Measurements from ENCODE around the gene DLK2. TPM values are rescaled to one million over a fixed set of nuclear protein-coding genes. Genes with fewer than 3 reads are reported as not detected.

Gene DLK2
- total and polyA plus RNA-seq, 2 donors (not counting 3 experiments of a cell fraction or from before 2014, with no cell fraction given): 0.36 TPM; not detected in 1

DNA sequence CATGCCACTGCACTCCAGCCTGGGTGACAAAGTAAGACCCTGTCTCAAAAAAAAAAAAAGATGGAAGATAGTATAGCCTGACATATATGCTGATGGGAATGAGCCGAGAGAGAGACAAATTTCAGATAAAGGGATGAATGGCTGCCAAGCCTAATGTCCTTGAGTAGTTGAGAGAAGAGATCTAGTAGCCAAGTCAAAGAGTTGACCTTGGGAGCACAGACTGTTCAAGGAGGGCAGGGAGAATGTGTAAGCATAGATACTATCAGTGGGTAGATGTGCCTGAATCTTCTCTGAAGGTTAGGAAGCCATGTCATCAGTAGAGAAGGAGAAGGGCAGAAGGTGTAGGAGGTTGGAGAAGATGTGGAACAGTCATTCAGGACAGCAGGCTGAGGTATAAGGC lies 48.1 kb downstream of the DLK2 start:
- no peak overlapping the region for H3K9ac ChIP-seq (replicated peaks; ENCODE audit: extremely low read depth, insufficient read depth, low read length)
- peaks cover 5 to 12% of the 10 kb centered on the region in 2 experiments for H3K27me3 ChIP-seq (ENCODE audit: control insufficient read depth in 2 of 2, insufficient read depth in 2 of 2, low read length in 2 of 2)
- H3K4me3 ChIP-seq (replicated peaks in 1 of 3; ENCODE audit: insufficient read depth in 1 of 3, low read depth in 1 of 3, low read length in 3 of 3): no peak overlapping the region
- no peaks in the 10 kb centered on the region for H3K9me1 ChIP-seq (replicated peaks; ENCODE audit: control insufficient read depth, extremely low read depth, insufficient read depth, low read length)
- H3K27ac ChIP-seq (ENCODE audit: insufficient read depth, low read depth, low read length): no peak overlapping the region
- CTCF ChIA-PET: no interaction called here
- DNase-seq (ENCODE audit: low read depth, low spot score): no peak
- FAIRE-seq: no peak
- no peaks in the 10 kb centered on the region for H3K79me2 ChIP-seq (ENCODE audit: control insufficient read depth, insufficient read depth, low read length)
- BruUV-seq (replicated peaks): no TSS peak
- no peaks in the 10 kb centered on the region for H3K9me3 ChIP-seq (replicated peaks; ENCODE audit: control insufficient read depth, insufficient read depth, low read length)
- no peaks in the 10 kb centered on the region for H3K4me1 ChIP-seq (ENCODE audit: control insufficient read depth, extremely low read depth, insufficient read depth, low read length)
- H3K36me3 ChIP-seq (ENCODE audit: control insufficient read depth in 2 of 2, extremely low read depth in 1 of 2, insufficient read depth in 2 of 2, low read length in 2 of 2): no peaks in the 10 kb centered on the region
- POLR2A ChIA-PET: no interaction called here
- H3K4me2 ChIP-seq (ENCODE audit: insufficient read depth, low read length): no peak overlapping the region
- dilution Hi-C loops (cut with MboI; ENCODE audit: extremely low pct_ligation_motif_present, low sequenced_read_pairs): no loop called here
- H4K20me1 ChIP-seq (replicated peaks; ENCODE audit: control insufficient read depth, extremely low read depth, insufficient read depth, low read length): no peaks in the 10 kb centered on the region
- no peak overlapping the region for H2AFZ ChIP-seq (ENCODE audit: low read depth, low read length)
- intact Hi-C loops (cut with micrococcal nuclease): no loop called here
- TF ChIP-seq, protein P1, sequence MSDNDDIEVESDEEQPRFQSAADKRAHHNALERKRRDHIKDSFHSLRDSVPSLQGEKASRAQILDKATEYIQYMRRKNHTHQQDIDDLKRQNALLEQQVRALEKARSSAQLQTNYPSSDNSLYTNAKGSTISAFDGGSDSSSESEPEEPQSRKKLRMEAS (IDR thresholded peaks at IDR 0.05; ENCODE audit: insufficient read depth, insufficient read length): no peak
- TF ChIP-seq, protein P2, sequence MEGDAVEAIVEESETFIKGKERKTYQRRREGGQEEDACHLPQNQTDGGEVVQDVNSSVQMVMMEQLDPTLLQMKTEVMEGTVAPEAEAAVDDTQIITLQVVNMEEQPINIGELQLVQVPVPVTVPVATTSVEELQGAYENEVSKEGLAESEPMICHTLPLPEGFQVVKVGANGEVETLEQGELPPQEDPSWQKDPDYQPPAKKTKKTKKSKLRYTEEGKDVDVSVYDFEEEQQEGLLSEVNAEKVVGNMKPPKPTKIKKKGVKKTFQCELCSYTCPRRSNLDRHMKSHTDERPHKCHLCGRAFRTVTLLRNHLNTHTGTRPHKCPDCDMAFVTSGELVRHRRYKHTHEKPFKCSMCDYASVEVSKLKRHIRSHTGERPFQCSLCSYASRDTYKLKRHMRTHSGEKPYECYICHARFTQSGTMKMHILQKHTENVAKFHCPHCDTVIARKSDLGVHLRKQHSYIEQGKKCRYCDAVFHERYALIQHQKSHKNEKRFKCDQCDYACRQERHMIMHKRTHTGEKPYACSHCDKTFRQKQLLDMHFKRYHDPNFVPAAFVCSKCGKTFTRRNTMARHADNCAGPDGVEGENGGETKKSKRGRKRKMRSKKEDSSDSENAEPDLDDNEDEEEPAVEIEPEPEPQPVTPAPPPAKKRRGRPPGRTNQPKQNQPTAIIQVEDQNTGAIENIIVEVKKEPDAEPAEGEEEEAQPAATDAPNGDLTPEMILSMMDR (IDR thresholded peaks at IDR 0.05; ENCODE audit: extremely low read depth in 1 of 2, insufficient read depth in 1 of 2, low read depth in 1 of 2, low read length in 2 of 2): no peak
- no peak for TF ChIP-seq FOS (IDR thresholded peaks at IDR 0.05; ENCODE audit: borderline replicate concordance, insufficient read depth, low read length)

DNA sequence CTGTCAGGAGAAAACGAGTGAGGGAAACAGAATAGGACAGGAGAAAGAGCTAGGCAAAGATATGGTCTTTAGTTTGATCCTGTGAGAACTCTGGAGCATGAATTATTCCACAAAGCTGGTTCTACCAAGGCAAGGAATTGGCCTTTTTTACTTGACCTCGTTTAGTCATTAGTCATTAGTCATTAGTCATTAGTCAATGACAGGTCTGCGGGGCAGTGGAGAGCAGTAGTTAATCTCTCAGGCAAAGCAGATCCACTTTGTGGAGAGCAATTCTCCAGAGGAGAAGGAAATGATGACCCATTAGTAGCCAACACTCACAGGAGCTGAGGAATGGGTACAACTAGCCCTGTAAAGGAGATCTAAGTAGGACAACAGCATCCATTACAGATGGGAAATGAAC lies 50.0 kb downstream of the DLK2 start:
- no peak overlapping the region for H2AFZ ChIP-seq (ENCODE audit: low read depth, low read length)
- no peaks in the 10 kb centered on the region for H4K20me1 ChIP-seq (replicated peaks; ENCODE audit: control insufficient read depth, extremely low read depth, insufficient read depth, low read length)
- no peak overlapping the region for H3K4me3 ChIP-seq (replicated peaks in 1 of 3; ENCODE audit: insufficient read depth in 1 of 3, low read depth in 1 of 3, low read length in 3 of 3)
- ChIA-PET POLR2A (no interaction called here), CTCF (interaction anchor here (1.1 kb wide), 1 partner anchor 12 kb away, joined by 3 read pairs; no protein-coding TSS in a partner anchor)
- dilution Hi-C loops (cut with MboI; ENCODE audit: extremely low pct_ligation_motif_present, low sequenced_read_pairs) (no loop called here), intact Hi-C loops (cut with micrococcal nuclease) (no loop called here)
- no peaks in the 10 kb centered on the region for H3K9me1 ChIP-seq (replicated peaks; ENCODE audit: control insufficient read depth, extremely low read depth, insufficient read depth, low read length)
- no peaks in the 10 kb centered on the region for H3K36me3 ChIP-seq (ENCODE audit: control insufficient read depth in 2 of 2, extremely low read depth in 1 of 2, insufficient read depth in 2 of 2, low read length in 2 of 2)
- no peak overlapping the region for H3K9ac ChIP-seq (replicated peaks; ENCODE audit: extremely low read depth, insufficient read depth, low read length)
- no TSS peak for BruUV-seq (replicated peaks)
- no peaks in the 10 kb centered on the region for H3K4me1 ChIP-seq (ENCODE audit: control insufficient read depth, extremely low read depth, insufficient read depth, low read length)
- H3K79me2 ChIP-seq (ENCODE audit: control insufficient read depth, insufficient read depth, low read length): no peaks in the 10 kb centered on the region
- TF ChIP-seq FOS (IDR thresholded peaks at IDR 0.05; ENCODE audit: borderline replicate concordance, insufficient read depth, low read length): peak; percentile 41
- TF ChIP-seq, protein P1 (IDR thresholded peaks at IDR 0.05; ENCODE audit: insufficient read depth, insufficient read length): no peak
- no peak for DNase-seq (ENCODE audit: low read depth, low spot score)
- no peak overlapping the region for H3K4me2 ChIP-seq (ENCODE audit: insufficient read depth, low read length)
- H3K27me3 ChIP-seq (ENCODE audit: control insufficient read depth in 2 of 2, insufficient read depth in 2 of 2, low read length in 2 of 2): peaks cover 7 to 12% of the 10 kb centered on the region in 2 experiments
- H3K27ac ChIP-seq (ENCODE audit: insufficient read depth, low read depth, low read length): no peak overlapping the region
- no peaks in the 10 kb centered on the region for H3K9me3 ChIP-seq (replicated peaks; ENCODE audit: control insufficient read depth, insufficient read depth, low read length)
- FAIRE-seq: no peak
